ENCODE data around the gene GPR179. TPM values are rescaled to one million over a fixed set of nuclear protein-coding genes. Genes with fewer than 3 reads are reported as not detected.

GPR179 gene
- total RNA-seq, 1 experiment from 2014 or later: 0.17 TPM

DNA sequence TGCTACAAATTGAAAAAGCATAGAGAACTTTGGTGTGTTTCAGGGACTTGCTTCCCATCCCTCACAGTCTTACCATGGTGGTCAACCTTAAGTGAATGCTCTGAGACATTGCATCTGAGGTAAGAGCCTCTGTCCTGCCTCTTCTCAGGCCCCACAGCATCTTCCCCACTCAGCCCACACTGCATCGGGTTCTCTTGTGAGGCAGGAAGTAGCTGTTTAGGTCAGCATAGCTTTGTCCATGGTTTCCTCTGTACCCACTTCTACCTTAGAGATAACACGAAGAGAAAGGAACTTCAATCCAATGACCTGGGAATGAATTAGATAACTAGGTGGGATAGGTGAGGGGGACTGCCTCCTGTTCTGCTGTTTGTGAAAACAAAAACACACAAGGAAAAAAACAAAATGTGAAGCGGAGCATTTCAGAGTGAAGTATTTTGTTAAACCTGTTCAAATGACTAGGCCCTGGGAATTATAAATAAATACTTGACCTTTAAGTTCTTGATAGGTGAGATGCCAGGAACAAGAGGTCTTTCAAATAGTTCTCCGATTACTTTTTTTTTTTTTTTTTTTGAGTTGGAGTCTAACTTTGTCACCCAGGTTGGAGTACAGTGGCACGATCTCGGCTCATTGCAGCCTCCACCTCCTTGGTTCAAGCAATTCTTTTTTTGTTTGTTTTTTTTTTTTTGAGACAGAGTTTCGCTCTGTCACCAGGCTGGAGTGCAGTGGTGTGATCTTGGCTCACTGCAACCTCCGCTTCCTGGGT is 25.5 kb upstream of the GPR179 start:
- ATAC-seq: no peak
- H3K36me3 ChIP-seq (ENCODE audit: control insufficient read depth in 1 of 2, insufficient read depth in 2 of 2, low read length in 2 of 2): peaks cover 16 to 32% of the 10 kb centered on the region in 2 experiments
- no peaks in the 10 kb centered on the region for H3K9me2 ChIP-seq (ENCODE audit: insufficient read depth)
- no peaks in the 10 kb centered on the region for H3K4me1 ChIP-seq (ENCODE audit: control insufficient read depth in 1 of 2, insufficient read depth in 2 of 2, low read length in 2 of 2)
- H4K20me1 ChIP-seq (ENCODE audit: insufficient read depth): no peaks in the 10 kb centered on the region
- BruUV-seq (replicated peaks): no TSS peak
- H2AFZ ChIP-seq (ENCODE audit: low read depth, low read length, poor library complexity, severe bottlenecking): no peak overlapping the region
- H3K79me2 ChIP-seq (ENCODE audit: insufficient read depth, low read length): no peaks in the 10 kb centered on the region
- H3K4me3 ChIP-seq (replicated peaks in 1 of 2; ENCODE audit: low read depth in 1 of 2, low read length in 2 of 2): no peak overlapping the region
- no peaks in the 10 kb centered on the region for H3K27me3 ChIP-seq (ENCODE audit: insufficient read depth, low read length)
- DNase-seq (ENCODE audit: low read depth, low spot score): no peak
- no peak overlapping the region for H3K27ac ChIP-seq (ENCODE audit: low read depth, low read length)
- ChIA-PET POLR2A (no interaction called here), RAD21 (ENCODE audit: low non-redundant PET in 1 of 2, low total read pairs in 2 of 2, uncharacterized antibody in 2 of 2, unreplicated experiment in 2 of 2) (no interaction called here), CTCF (no interaction called here)
- TF ChIP-seq, protein P1, sequence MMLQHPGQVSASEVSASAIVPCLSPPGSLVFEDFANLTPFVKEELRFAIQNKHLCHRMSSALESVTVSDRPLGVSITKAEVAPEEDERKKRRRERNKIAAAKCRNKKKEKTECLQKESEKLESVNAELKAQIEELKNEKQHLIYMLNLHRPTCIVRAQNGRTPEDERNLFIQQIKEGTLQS (IDR thresholded peaks at IDR 0.05): no peak
- TF ChIP-seq, protein P2, sequence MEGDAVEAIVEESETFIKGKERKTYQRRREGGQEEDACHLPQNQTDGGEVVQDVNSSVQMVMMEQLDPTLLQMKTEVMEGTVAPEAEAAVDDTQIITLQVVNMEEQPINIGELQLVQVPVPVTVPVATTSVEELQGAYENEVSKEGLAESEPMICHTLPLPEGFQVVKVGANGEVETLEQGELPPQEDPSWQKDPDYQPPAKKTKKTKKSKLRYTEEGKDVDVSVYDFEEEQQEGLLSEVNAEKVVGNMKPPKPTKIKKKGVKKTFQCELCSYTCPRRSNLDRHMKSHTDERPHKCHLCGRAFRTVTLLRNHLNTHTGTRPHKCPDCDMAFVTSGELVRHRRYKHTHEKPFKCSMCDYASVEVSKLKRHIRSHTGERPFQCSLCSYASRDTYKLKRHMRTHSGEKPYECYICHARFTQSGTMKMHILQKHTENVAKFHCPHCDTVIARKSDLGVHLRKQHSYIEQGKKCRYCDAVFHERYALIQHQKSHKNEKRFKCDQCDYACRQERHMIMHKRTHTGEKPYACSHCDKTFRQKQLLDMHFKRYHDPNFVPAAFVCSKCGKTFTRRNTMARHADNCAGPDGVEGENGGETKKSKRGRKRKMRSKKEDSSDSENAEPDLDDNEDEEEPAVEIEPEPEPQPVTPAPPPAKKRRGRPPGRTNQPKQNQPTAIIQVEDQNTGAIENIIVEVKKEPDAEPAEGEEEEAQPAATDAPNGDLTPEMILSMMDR (IDR thresholded peaks at IDR 0.05 in 2 of 3, conservative IDR thresholded peaks at IDR 0.05 in 1 of 3; ENCODE audit: borderline replicate concordance in 1 of 3, insufficient read depth in 1 of 3, low read depth in 2 of 3, low read length in 2 of 3): no peak
- TF ChIP-seq JUND (IDR thresholded peaks at IDR 0.05): no peak
- no peak for TF ChIP-seq FOSL1 (IDR thresholded peaks at IDR 0.05; ENCODE audit: low read depth)
- TF ChIP-seq, protein P3, sequence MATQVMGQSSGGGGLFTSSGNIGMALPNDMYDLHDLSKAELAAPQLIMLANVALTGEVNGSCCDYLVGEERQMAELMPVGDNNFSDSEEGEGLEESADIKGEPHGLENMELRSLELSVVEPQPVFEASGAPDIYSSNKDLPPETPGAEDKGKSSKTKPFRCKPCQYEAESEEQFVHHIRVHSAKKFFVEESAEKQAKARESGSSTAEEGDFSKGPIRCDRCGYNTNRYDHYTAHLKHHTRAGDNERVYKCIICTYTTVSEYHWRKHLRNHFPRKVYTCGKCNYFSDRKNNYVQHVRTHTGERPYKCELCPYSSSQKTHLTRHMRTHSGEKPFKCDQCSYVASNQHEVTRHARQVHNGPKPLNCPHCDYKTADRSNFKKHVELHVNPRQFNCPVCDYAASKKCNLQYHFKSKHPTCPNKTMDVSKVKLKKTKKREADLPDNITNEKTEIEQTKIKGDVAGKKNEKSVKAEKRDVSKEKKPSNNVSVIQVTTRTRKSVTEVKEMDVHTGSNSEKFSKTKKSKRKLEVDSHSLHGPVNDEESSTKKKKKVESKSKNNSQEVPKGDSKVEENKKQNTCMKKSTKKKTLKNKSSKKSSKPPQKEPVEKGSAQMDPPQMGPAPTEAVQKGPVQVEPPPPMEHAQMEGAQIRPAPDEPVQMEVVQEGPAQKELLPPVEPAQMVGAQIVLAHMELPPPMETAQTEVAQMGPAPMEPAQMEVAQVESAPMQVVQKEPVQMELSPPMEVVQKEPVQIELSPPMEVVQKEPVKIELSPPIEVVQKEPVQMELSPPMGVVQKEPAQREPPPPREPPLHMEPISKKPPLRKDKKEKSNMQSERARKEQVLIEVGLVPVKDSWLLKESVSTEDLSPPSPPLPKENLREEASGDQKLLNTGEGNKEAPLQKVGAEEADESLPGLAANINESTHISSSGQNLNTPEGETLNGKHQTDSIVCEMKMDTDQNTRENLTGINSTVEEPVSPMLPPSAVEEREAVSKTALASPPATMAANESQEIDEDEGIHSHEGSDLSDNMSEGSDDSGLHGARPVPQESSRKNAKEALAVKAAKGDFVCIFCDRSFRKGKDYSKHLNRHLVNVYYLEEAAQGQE (IDR thresholded peaks at IDR 0.05; ENCODE audit: low read depth): no peak
- TF ChIP-seq ZFX (IDR thresholded peaks at IDR 0.05): no peak
- TF ChIP-seq YY1 (IDR thresholded peaks at IDR 0.05; ENCODE audit: extremely low read depth, insufficient replicate concordance, low read depth, low read length): no peak
- TF ChIP-seq RAD21 (IDR thresholded peaks at IDR 0.05; ENCODE audit: low read depth): no peak
- no peak for TF ChIP-seq CBX3 (IDR thresholded peaks at IDR 0.05; ENCODE audit: low read depth)
- TF ChIP-seq POLR2A (IDR thresholded peaks at IDR 0.05; ENCODE audit: borderline replicate concordance, extremely low read depth, insufficient read depth, insufficient read length): no peak
- TF ChIP-seq SIN3A (IDR thresholded peaks at IDR 0.05; ENCODE audit: low read depth): no peak
- TF ChIP-seq SP1 (IDR thresholded peaks at IDR 0.05; ENCODE audit: low read depth): no peak
- no peak for TF ChIP-seq SRF (IDR thresholded peaks at IDR 0.05; ENCODE audit: low read depth)
- no peak for TF ChIP-seq ZNF274 (IDR thresholded peaks at IDR 0.05; ENCODE audit: low read depth, low read length)
- no peak for TF ChIP-seq ELF1 (IDR thresholded peaks at IDR 0.05; ENCODE audit: borderline replicate concordance, low read depth)
- no peak for TF ChIP-seq POLR2AphosphoS5 (IDR thresholded peaks at IDR 0.05; ENCODE audit: low read depth, low read length)
- no peak overlapping the region for H3K9ac ChIP-seq (ENCODE audit: low read length)
- no peaks in the 10 kb centered on the region for H3K9me3 ChIP-seq (ENCODE audit: control insufficient read depth in 1 of 2, insufficient read depth in 1 of 2, low read depth in 1 of 2, low read length in 2 of 2)
- intact Hi-C loops (cut with micrococcal nuclease): no loop called here
- no peak overlapping the region for H3K4me2 ChIP-seq (ENCODE audit: low read length)

Data from HCT116 (cell line).